ENCODE results near the gene ARMC7. TPM values are rescaled to one million over a fixed set of nuclear protein-coding genes. Genes with fewer than 3 reads are reported as not detected.

The ARMC7 gene
- total and polyA plus RNA-seq, 2 of the 13 experiments (the other 11 are each of a cell fraction or from before 2014, with no cell fraction given) = 3.9 to 4.2 TPM

- no peak for TF ChIP-seq FUBP1 (CRISPR knock-in tag; IDR thresholded peaks at IDR 0.05; ENCODE audit: borderline replicate concordance)
- TF ChIP-seq THAP7 (CRISPR knock-in tag; IDR thresholded peaks at IDR 0.05) = 0 out of 2 replicates have a peak, but pooled peaks have one; percentile 61
- 0 out of 2 replicates have a peak, but pooled peaks have one; percentile 17 for TF ChIP-seq ZNF136 (CRISPR knock-in tag; IDR thresholded peaks at IDR 0.05; ENCODE audit: low read depth)
- no peak for TF ChIP-seq EED (CRISPR knock-in tag; IDR thresholded peaks at IDR 0.05)
- TF ChIP-seq SMC3 (IDR thresholded peaks at IDR 0.05; ENCODE audit: low read length) = no peak
- TF ChIP-seq TEF (CRISPR knock-in tag; IDR thresholded peaks at IDR 0.05) = no peak
- no peak for TF ChIP-seq DMTF1 (CRISPR knock-in tag; IDR thresholded peaks at IDR 0.05)
- no peak for TF ChIP-seq NFYC (CRISPR knock-in tag; IDR thresholded peaks at IDR 0.05)
- TF ChIP-seq RFXAP (CRISPR knock-in tag; IDR thresholded peaks at IDR 0.05; ENCODE audit: borderline replicate concordance) = 0 out of 2 replicates have a peak, but pooled peaks have one; percentile 2
- TF ChIP-seq ZFP36L2 (CRISPR knock-in tag; IDR thresholded peaks at IDR 0.05) = no peak
- TF ChIP-seq ZSCAN5A (CRISPR knock-in tag; IDR thresholded peaks at IDR 0.05; ENCODE audit: borderline replicate concordance) = no peak
- TF ChIP-seq MEIS2 (CRISPR knock-in tag; IDR thresholded peaks at IDR 0.05) = no peak
- TF ChIP-seq ZNF468 (CRISPR knock-in tag; IDR thresholded peaks at IDR 0.05) = no peak
- no peak for TF ChIP-seq ETV5 (CRISPR knock-in tag; IDR thresholded peaks at IDR 0.05; ENCODE audit: borderline replicate concordance)
- no peak for TF ChIP-seq NFYB (CRISPR knock-in tag; IDR thresholded peaks at IDR 0.05)
- no peak for TF ChIP-seq ZNF747 (CRISPR knock-in tag; IDR thresholded peaks at IDR 0.05; ENCODE audit: borderline replicate concordance)
- no peak for TF ChIP-seq PRMT3 (CRISPR knock-in tag; IDR thresholded peaks at IDR 0.05; ENCODE audit: borderline replicate concordance, low read depth)
- TF ChIP-seq SAP130 (CRISPR knock-in tag; IDR thresholded peaks at IDR 0.05; ENCODE audit: low read depth) = no peak
- TF ChIP-seq ZNF33A (CRISPR knock-in tag; IDR thresholded peaks at IDR 0.05; ENCODE audit: borderline replicate concordance) = no peak
- TF ChIP-seq IRX3 (CRISPR knock-in tag; IDR thresholded peaks at IDR 0.05; ENCODE audit: borderline replicate concordance, low read depth) = no peak
- no peak for TF ChIP-seq ZKSCAN8 (CRISPR knock-in tag; IDR thresholded peaks at IDR 0.05; ENCODE audit: borderline replicate concordance)
- TF ChIP-seq E2F1 (CRISPR knock-in tag; IDR thresholded peaks at IDR 0.05) = no peak
These were observed 20.4 kb downstream of the ARMC7 start (continued) for GRCh38 chr17:75130059-75130631.
